ENCODE results near the gene GFPT2.

The GFPT2 gene

GRCh38 chr5:180332051-180332517 lies 21.1 kb downstream of the GFPT2 start:
- DNase-seq: no peak

GRCh38 chr5:180331647-180331950 lies 21.5 kb downstream of the GFPT2 start:
- no peak for DNase-seq

- DNase-seq: no peak
These were observed 22.1 kb downstream of the GFPT2 start for GRCh38 chr5:180330810-180331646.

GRCh38 chr5:180330270-180330648 lies 22.9 kb downstream of the GFPT2 start:
- DNase-seq: no peak

- no peak for DNase-seq
These were observed 23.4 kb downstream of the GFPT2 start for GRCh38 chr5:180329606-180330269.

GRCh38 chr5:180329138-180329435 lies 24.0 kb downstream of the GFPT2 start:
- no peak for DNase-seq

GRCh38 chr5:180328296-180329137 lies 24.6 kb downstream of the GFPT2 start:
- DNase-seq: peak; percentile 11 to 44

- DNase-seq: no peak
These were observed 26.1 kb downstream of the GFPT2 start for GRCh38 chr5:180326989-180327565.

- no peak for DNase-seq
These were observed 28.6 kb downstream of the GFPT2 start for GRCh38 chr5:180324601-180324950.

GRCh38 chr5:180323941-180324600 lies 29.1 kb downstream of the GFPT2 start:
- peak in 1 of 2 donors; percentile 37 for DNase-seq

GRCh38 chr5:180323160-180323559 lies 30.0 kb downstream of the GFPT2 start:
- DNase-seq: no peak

- DNase-seq: no peak
These were observed 34.6 kb downstream of the GFPT2 start for GRCh38 chr5:180318456-180319089.

GRCh38 chr5:180316586-180316985 lies 36.5 kb downstream of the GFPT2 start:
- DNase-seq: no peak

GRCh38 chr5:180315762-180316212 lies 37.3 kb downstream of the GFPT2 start:
- DNase-seq: peak in 1 of 2 donors; percentile 55

- DNase-seq: peak in 1 of 2 donors; percentile 58
These were observed 39.2 kb downstream of the GFPT2 start for GRCh38 chr5:180313677-180314505.

GRCh38 chr5:180311216-180311615 lies 41.9 kb downstream of the GFPT2 start:
- no peak for DNase-seq

- DNase-seq: no peak
These were observed 46.3 kb downstream of the GFPT2 start for GRCh38 chr5:180306796-180307195.

- DNase-seq: no peak
These were observed 47.7 kb downstream of the GFPT2 start for GRCh38 chr5:180305481-180305880.

GRCh38 chr5:180304431-180305375 lies 48.4 kb downstream of the GFPT2 start:
- DNase-seq: no peak

GRCh38 chr5:180304016-180304292 lies 49.2 kb downstream of the GFPT2 start:
- DNase-seq: no peak

Measured in hippocampal formation (tissue), 2 donors.